HCT116 (cell line): ENCODE data around the gene TBX3. TPM values are rescaled to one million over a fixed set of nuclear protein-coding genes. Genes with fewer than 3 reads are reported as not detected.

Source experiments
- ATAC-seq: fragments of 200-7000 bp; cut with Tn5 transposase; 2 replicates; pipeline ENCODE4 v1.9.1; 2020; ENCODE audit warnings: mild to moderate bottlenecking, moderate library complexity
- BruUV-seq: library from RNA; stranded (reverse); fragments of 400-500 nt; replicated peaks from 2 replicates; lab custom pipeline; 2021; lab: Mats Ljungman, UMichigan
- CTCF ChIA-PET: fragments of 300-600 bp; sonication (Branson Sonifier 250); formaldehyde crosslinking; loops from one replicate; lab custom pipeline; 2021; ENCODE audit warnings: antibody characterized with exemption; lab: Charles Lee
- POLR2A ChIA-PET: fragments of 300-600, 350-600 bp; sonication (Branson Sonifier 250); formaldehyde crosslinking; loops from one replicate; lab custom pipeline; 2021; ENCODE audit warnings: antibody characterized with exemption; lab: Charles Lee
- RAD21 ChIA-PET, 2 experiments: fragments of 300-600 bp; sonication (Branson Sonifier 250); formaldehyde crosslinking; loops; one replicate each; lab custom pipeline; 2023; ENCODE audit warnings: low total read pairs in 2 of 2; ENCODE audit not compliant: uncharacterized antibody in 2 of 2, unreplicated experiment in 2 of 2, low non-redundant PET in 1 of 2; lab: Charles Lee
- DNase-seq: peaks from one replicate; pipeline ENCODE4 v3.0.0-alpha.2; 2010; ENCODE audit warnings: low read depth, low spot score
- H2AFZ ChIP-seq: fragments of 200-600 bp; shearing (Covaris generic), sonication (generic); 2 replicates; pipeline ENCODE4 v1.6.1; 2017; ENCODE audit warnings: low read depth, mixed run types, mixed read lengths, antibody characterized with exemption, low read length; ENCODE audit not compliant: poor library complexity, severe bottlenecking
- H3K27ac ChIP-seq: 2 replicates; pipeline ENCODE4 v1.5.1; 2012; ENCODE audit warnings: low read depth, low read length
- H3K27me3 ChIP-seq: fragments of 200-600 bp; sonication (generic); 2 replicates; pipeline ENCODE4 v1.6.1; 2016; ENCODE audit warnings: mixed run types, low read length, mixed read lengths; ENCODE audit not compliant: insufficient read depth
- H3K36me3 ChIP-seq, 2 experiments: fragments of 200-500 bp in 1 of 2; fragments of 200-600 bp in 1 of 2; sonication (Bioruptor generic) in 1 of 2; sonication (generic) in 1 of 2; 2 replicates each; pipeline versions ENCODE4 v1.5.1 to v1.6.1; 2014 to 2016; ENCODE audit warnings: low read length in 2 of 2, inconsistent platforms in 1 of 2, mixed read lengths in 1 of 2, mixed run types in 1 of 2; ENCODE audit not compliant: insufficient read depth in 2 of 2, control insufficient read depth in 1 of 2
- H3K4me1 ChIP-seq, 2 experiments: fragments of 200-600 bp in 1 of 2; sonication (generic) in 1 of 2; 2 replicates each; pipeline versions ENCODE4 v1.5.1 to v1.6.1; 2012 to 2017; ENCODE audit warnings: low read length in 2 of 2, inconsistent platforms in 1 of 2, mild to moderate bottlenecking in 1 of 2, mixed read lengths in 1 of 2, mixed run types in 1 of 2, moderate library complexity in 1 of 2; ENCODE audit not compliant: insufficient read depth in 2 of 2, control insufficient read depth in 1 of 2
- H3K4me2 ChIP-seq: fragments of 200-600 bp; sonication (generic); 2 replicates; pipeline ENCODE4 v1.6.1; 2017; ENCODE audit warnings: mixed run types, low read length, mixed read lengths
- H3K4me3 ChIP-seq, 2 experiments: fragments of 200-600 bp in 1 of 2; sonication (generic) in 1 of 2; replicated peaks in 1 of 2; 2 replicates each; pipeline ENCODE4 v1.5.1; 2011 to 2016; ENCODE audit warnings: low read length in 2 of 2, control low read depth in 1 of 2, low read depth in 1 of 2, mild to moderate bottlenecking in 1 of 2, mixed read lengths in 1 of 2, mixed run types in 1 of 2
- H3K79me2 ChIP-seq: fragments of 200-600 bp; sonication (generic); 2 replicates; pipeline ENCODE4 v1.6.1; 2017; ENCODE audit warnings: mild to moderate bottlenecking, mixed run types, low read length, moderate library complexity, mixed read lengths; ENCODE audit not compliant: insufficient read depth
- H3K9ac ChIP-seq: fragments of 200-600 bp; sonication (generic); 2 replicates; pipeline ENCODE4 v1.6.1; 2016; ENCODE audit warnings: low read length, mixed read lengths
- H3K9me2 ChIP-seq: fragments of 200-600 bp; sonication (generic), shearing (Covaris generic); 2 replicates; pipeline ENCODE4 v1.6.1; 2017; ENCODE audit warnings: mixed run types, mild to moderate bottlenecking, moderate library complexity; ENCODE audit not compliant: insufficient read depth
- H3K9me3 ChIP-seq, 2 experiments: fragments of 200-500 bp in 1 of 2; fragments of 200-600 bp in 1 of 2; sonication (Bioruptor generic) in 1 of 2; sonication (generic) in 1 of 2; 2 replicates each; pipeline ENCODE4 v1.6.1; 2014 to 2017; ENCODE audit warnings: low read length in 2 of 2, mixed read lengths in 2 of 2, inconsistent platforms in 1 of 2, low read depth in 1 of 2, mild to moderate bottlenecking in 1 of 2, mixed run types in 1 of 2, moderate library complexity in 1 of 2; ENCODE audit not compliant: control insufficient read depth in 1 of 2, insufficient read depth in 1 of 2
- H4K20me1 ChIP-seq: fragments of 200-600 bp; sonication (generic), shearing (Covaris generic); 2 replicates; pipeline ENCODE4 v1.6.1; 2017; ENCODE audit warnings: mixed run types, mild to moderate bottlenecking, moderate library complexity; ENCODE audit not compliant: insufficient read depth
- EGR1 ChIP-seq: IDR thresholded peaks from 2 replicates; pipeline ENCODE4 v1.6.1; 2012; ENCODE audit warnings: low read depth
- EZH2 ChIP-seq: fragments of 200-600 bp; sonication (generic); IDR thresholded peaks from 2 replicates; pipeline ENCODE4 v1.6.1; 2017; ENCODE audit warnings: antibody characterized with exemption, mixed run types
- EZH2phosphoT487 ChIP-seq: fragments of 200-600 bp; IDR thresholded peaks from 2 replicates; pipeline ENCODE4 v1.6.1; 2018; ENCODE audit warnings: antibody characterized with exemption, borderline replicate concordance
- FOSL1 ChIP-seq: IDR thresholded peaks from 2 replicates; pipeline ENCODE4 v1.6.1; 2012; ENCODE audit warnings: low read depth
- JUND ChIP-seq: IDR thresholded peaks from 2 replicates; pipeline ENCODE4 v1.6.1; 2012
- POLR2AphosphoS5 ChIP-seq: IDR thresholded peaks from 2 replicates; pipeline ENCODE4 v1.6.1; 2011; ENCODE audit warnings: mild to moderate bottlenecking, low read depth, low read length, moderate library complexity
- SIN3A ChIP-seq: IDR thresholded peaks from 2 replicates; pipeline ENCODE4 v1.6.1; 2012; ENCODE audit warnings: low read depth
- SRF ChIP-seq: IDR thresholded peaks from 2 replicates; pipeline ENCODE4 v1.6.1; 2012; ENCODE audit warnings: low read depth
- intact Hi-C: fragments of 100-400 bp; cut with micrococcal nuclease; formaldehyde crosslinking; loops from 2 replicates; pipeline ENCODE4 v1.10.0; 2022
- total RNA-seq: library from RNA; stranded (reverse); gene quantifications from one replicate; pipeline ENCODE4 v1.2.1, GENCODE V29; 2021; ENCODE audit not compliant: unreplicated experiment
- TF ChIP-seq, protein P1 (sequence below), 3 experiments: fragments of 200-600 bp in 1 of 3; sonication (generic) in 1 of 3; IDR thresholded peaks in 2 of 3; conservative IDR thresholded peaks in 1 of 3; 2 replicates each; pipeline ENCODE4 v1.5.1; 2012 to 2017; ENCODE audit warnings: low read depth in 2 of 3, low read length in 2 of 3, antibody characterized with exemption in 1 of 3, borderline replicate concordance in 1 of 3, control low read depth in 1 of 3, mild to moderate bottlenecking in 1 of 3, mixed read lengths in 1 of 3, mixed run types in 1 of 3, moderate library complexity in 1 of 3; ENCODE audit not compliant: insufficient read depth in 1 of 3
- TF ChIP-seq, protein P2 (sequence below): IDR thresholded peaks from 2 replicates; pipeline ENCODE4 v1.6.1; 2012
- TF ChIP-seq, protein P3 (sequence below): IDR thresholded peaks from 2 replicates; pipeline ENCODE4 v1.6.1; 2012
- TF ChIP-seq, protein P4 (sequence below): IDR thresholded peaks from 2 replicates; pipeline ENCODE4 v1.6.1; 2011; ENCODE audit warnings: mild to moderate bottlenecking, low read length, moderate library complexity; ENCODE audit not compliant: insufficient replicate concordance; ENCODE audit errors: extremely low read depth

The TBX3 gene
- total RNA-seq, 1 experiment from 2014 or later, result 12.8 TPM

DNA sequence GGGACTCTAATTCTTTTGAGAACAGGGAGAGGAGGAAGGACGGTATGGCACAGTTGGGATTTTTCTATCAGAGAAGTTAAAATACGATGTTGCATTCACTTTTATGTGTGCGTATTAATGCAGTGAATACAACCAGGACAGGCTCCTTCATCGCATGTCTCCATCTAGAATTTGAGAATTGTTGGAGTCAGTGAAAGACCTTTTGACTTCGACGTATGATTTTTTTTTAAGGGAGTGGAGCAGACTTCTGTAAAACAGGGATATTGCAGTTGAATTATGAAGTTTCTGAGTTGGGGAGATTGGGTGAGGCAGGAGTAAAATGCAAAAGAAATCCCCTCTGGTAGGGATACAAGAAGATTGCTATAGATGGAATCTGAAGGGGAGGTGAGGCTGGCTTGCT, 9.6 kb upstream of the TBX3 start (continued):
- TF ChIP-seq, protein P1, sequence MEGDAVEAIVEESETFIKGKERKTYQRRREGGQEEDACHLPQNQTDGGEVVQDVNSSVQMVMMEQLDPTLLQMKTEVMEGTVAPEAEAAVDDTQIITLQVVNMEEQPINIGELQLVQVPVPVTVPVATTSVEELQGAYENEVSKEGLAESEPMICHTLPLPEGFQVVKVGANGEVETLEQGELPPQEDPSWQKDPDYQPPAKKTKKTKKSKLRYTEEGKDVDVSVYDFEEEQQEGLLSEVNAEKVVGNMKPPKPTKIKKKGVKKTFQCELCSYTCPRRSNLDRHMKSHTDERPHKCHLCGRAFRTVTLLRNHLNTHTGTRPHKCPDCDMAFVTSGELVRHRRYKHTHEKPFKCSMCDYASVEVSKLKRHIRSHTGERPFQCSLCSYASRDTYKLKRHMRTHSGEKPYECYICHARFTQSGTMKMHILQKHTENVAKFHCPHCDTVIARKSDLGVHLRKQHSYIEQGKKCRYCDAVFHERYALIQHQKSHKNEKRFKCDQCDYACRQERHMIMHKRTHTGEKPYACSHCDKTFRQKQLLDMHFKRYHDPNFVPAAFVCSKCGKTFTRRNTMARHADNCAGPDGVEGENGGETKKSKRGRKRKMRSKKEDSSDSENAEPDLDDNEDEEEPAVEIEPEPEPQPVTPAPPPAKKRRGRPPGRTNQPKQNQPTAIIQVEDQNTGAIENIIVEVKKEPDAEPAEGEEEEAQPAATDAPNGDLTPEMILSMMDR (IDR thresholded peaks at IDR 0.05 in 2 of 3, conservative IDR thresholded peaks at IDR 0.05 in 1 of 3; ENCODE audit: borderline replicate concordance in 1 of 3, insufficient read depth in 1 of 3, low read depth in 2 of 3, low read length in 2 of 3), result no peak

DNA sequence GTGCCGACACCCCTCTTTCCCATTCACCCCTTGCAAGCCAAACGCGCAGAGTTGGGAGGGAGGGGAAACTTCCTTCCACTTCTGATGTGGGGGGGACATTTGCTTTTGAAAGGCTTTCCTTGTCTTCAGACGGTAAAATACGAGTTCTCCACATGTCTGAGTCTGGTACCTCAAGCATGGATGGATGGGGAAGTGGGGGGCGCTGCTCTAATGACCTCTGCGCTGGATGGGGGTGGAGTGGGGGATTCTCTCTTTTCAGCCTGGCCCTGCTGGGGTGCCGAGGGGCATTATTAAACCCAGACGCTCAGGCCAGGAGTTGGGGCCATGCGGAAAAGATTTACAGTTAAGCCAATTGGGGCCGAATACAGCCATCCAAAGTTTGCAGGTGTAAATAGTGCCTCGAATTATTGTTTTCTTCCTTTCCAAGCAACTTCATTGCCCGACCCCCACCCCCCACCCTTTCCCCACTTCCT, 9.1 kb upstream of the TBX3 start:
- no peak overlapping the region for H3K27ac ChIP-seq
- CTCF ChIA-PET, result no interaction called here
- RAD21 ChIA-PET, result no interaction called here
- no peak overlapping the region for H3K4me3 ChIP-seq
- TF ChIP-seq FOSL1 (no peak), POLR2AphosphoS5 (no peak), JUND (no peak), SRF (no peak), EGR1 (no peak), EZH2phosphoT487 (no peak), EZH2 (no peak), SIN3A (no peak)
- TF ChIP-seq, protein P2, sequence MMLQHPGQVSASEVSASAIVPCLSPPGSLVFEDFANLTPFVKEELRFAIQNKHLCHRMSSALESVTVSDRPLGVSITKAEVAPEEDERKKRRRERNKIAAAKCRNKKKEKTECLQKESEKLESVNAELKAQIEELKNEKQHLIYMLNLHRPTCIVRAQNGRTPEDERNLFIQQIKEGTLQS, result no peak
- TF ChIP-seq, protein P3, sequence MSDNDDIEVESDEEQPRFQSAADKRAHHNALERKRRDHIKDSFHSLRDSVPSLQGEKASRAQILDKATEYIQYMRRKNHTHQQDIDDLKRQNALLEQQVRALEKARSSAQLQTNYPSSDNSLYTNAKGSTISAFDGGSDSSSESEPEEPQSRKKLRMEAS, result no peak
- TF ChIP-seq, protein P4, sequence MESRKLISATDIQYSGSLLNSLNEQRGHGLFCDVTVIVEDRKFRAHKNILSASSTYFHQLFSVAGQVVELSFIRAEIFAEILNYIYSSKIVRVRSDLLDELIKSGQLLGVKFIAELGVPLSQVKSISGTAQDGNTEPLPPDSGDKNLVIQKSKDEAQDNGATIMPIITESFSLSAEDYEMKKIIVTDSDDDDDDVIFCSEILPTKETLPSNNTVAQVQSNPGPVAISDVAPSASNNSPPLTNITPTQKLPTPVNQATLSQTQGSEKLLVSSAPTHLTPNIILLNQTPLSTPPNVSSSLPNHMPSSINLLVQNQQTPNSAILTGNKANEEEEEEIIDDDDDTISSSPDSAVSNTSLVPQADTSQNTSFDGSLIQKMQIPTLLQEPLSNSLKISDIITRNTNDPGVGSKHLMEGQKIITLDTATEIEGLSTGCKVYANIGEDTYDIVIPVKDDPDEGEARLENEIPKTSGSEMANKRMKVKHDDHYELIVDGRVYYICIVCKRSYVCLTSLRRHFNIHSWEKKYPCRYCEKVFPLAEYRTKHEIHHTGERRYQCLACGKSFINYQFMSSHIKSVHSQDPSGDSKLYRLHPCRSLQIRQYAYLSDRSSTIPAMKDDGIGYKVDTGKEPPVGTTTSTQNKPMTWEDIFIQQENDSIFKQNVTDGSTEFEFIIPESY, result no peak
- POLR2A ChIA-PET, result no interaction called here
- DNase-seq, result no peak
- H3K79me2 ChIP-seq, result no peaks in the 10 kb centered on the region
- H2AFZ ChIP-seq, result no peak overlapping the region
- H3K36me3 ChIP-seq, result no peaks in the 10 kb centered on the region
- BruUV-seq, result no TSS peak
- H3K4me1 ChIP-seq, result no peaks in the 10 kb centered on the region
- no peak overlapping the region for H3K9ac ChIP-seq
- H3K9me2 ChIP-seq, result no peaks in the 10 kb centered on the region
- ATAC-seq, result no peak
- intact Hi-C loops, result no loop called here
- H3K9me3 ChIP-seq, result no peaks in the 10 kb centered on the region
- H3K27me3 ChIP-seq, result peaks cover 36% of the 10 kb centered on the region
- H3K4me2 ChIP-seq, result no peak overlapping the region
- no peaks in the 10 kb centered on the region for H4K20me1 ChIP-seq
